CD4-positive, alpha-beta T cell (primary cell): ENCODE measurements around the gene RAG1. TPM values are rescaled to one million over a fixed set of nuclear protein-coding genes. Genes with fewer than 3 reads are reported as not detected.

Experiments used
- ATAC-seq: fragments of 200-7000 bp; cut with Tn5 transposase; one replicate; pipeline ENCODE4 v1.10.0; 2022; ENCODE audit warnings: mild to moderate bottlenecking; ENCODE audit not compliant: poor library complexity
- CTCF ChIA-PET: fragments of 350-600 bp; sonication (Branson Sonifier 250); formaldehyde crosslinking; loops from one replicate; lab custom pipeline; 2021; ENCODE audit warnings: antibody characterized with exemption, inconsistent platforms; lab: Charles Lee
- POLR2A ChIA-PET: fragments of 350-600 bp; sonication (Branson Sonifier 250); formaldehyde crosslinking; loops from one replicate; lab custom pipeline; 2021; ENCODE audit warnings: antibody characterized with exemption, inconsistent platforms; lab: Charles Lee
- DNase-seq, 14 experiments: peaks; one replicate each; pipeline ENCODE4 v3.0.0-alpha.2; 2013 to 2020; ENCODE audit warnings: mixed read lengths in 2 of 14
- H3K27ac ChIP-seq, 2 donors: one replicate each; pipeline versions ENCODE4 v1.5.1 to v1.7.0; 2013; ENCODE audit warnings: low read length in 2 of 2, low read depth in 1 of 2, mild to moderate bottlenecking in 1 of 2
- H3K27me3 ChIP-seq, 2 experiments: 1 replicate in 1 of 2; 2 replicates in 1 of 2; pipeline versions ENCODE4 v1.6.1 to v1.7.0; 2013; ENCODE audit warnings: low read length in 2 of 2, control low read depth in 1 of 2, mild to moderate bottlenecking in 1 of 2, moderate library complexity in 1 of 2; ENCODE audit not compliant: insufficient read depth in 2 of 2, control insufficient read depth in 1 of 2
- H3K36me3 ChIP-seq: one replicate; pipeline ENCODE4 v1.6.1; 2013; ENCODE audit warnings: low read length, control low read depth; ENCODE audit not compliant: insufficient read depth
- H3K4me1 ChIP-seq: one replicate; pipeline ENCODE4 v1.6.1; 2013; ENCODE audit warnings: low read length, control low read depth; ENCODE audit not compliant: insufficient read depth
- H3K4me3 ChIP-seq: one replicate; pipeline ENCODE4 v1.5.1; 2013; ENCODE audit warnings: mild to moderate bottlenecking, low read length, moderate library complexity
- H3K9me3 ChIP-seq, 2 experiments: 1 replicate in 1 of 2; 2 replicates in 1 of 2; pipeline versions ENCODE4 v1.6.1 to v1.7.0; 2013; ENCODE audit warnings: low read length in 2 of 2, mild to moderate bottlenecking in 2 of 2, control low read depth in 1 of 2, moderate library complexity in 1 of 2; ENCODE audit not compliant: control insufficient read depth in 1 of 2, insufficient read depth in 1 of 2
- H3K27ac Mint-ChIP-seq: one replicate; pipeline ENCODE4 v1.8.0; 2020; ENCODE audit warnings: mixed read lengths
- H3K27me3 Mint-ChIP-seq: one replicate; pipeline ENCODE4 v1.8.0; 2021; ENCODE audit warnings: mixed read lengths
- H3K36me3 Mint-ChIP-seq: one replicate; pipeline ENCODE4 v1.8.0; 2021; ENCODE audit warnings: low read depth, mixed read lengths
- H3K4me1 Mint-ChIP-seq: one replicate; pipeline ENCODE4 v1.8.0; 2021; ENCODE audit warnings: low read depth, mixed read lengths
- H3K4me3 Mint-ChIP-seq: one replicate; pipeline ENCODE4 v1.8.0; 2020; ENCODE audit warnings: mild to moderate bottlenecking, mixed read lengths
- H3K9me3 Mint-ChIP-seq: one replicate; pipeline ENCODE4 v1.8.0; 2020; ENCODE audit warnings: mixed read lengths
- intact Hi-C, 2 experiments: fragments of 100-400 bp; cut with DNase I in 1 of 2; cut with micrococcal nuclease in 1 of 2; formaldehyde crosslinking; loops; one replicate each; pipeline versions ENCODE4 v1.15.1 to v1.9.0; 2023 to 2025; cut with DNase I, micrococcal nuclease
- total RNA-seq, 174 experiments: library from RNA in 2 of 174; stranded (reverse) in 2 of 174; gene quantifications; one replicate each; pipeline ENCODE4 v1.2.3 and lab custom pipeline; 2021 to 2026
- TF ChIP-seq, protein P1 (sequence below): fragments of 200-600 bp; IDR thresholded peaks from one replicate; pipeline ENCODE4 v1.8.0; 2022; ENCODE audit warnings: antibody characterized with exemption, mild to moderate bottlenecking

Gene RAG1
- total RNA-seq, 2 experiments from 2014 or later: 0.22 TPM; not detected in 1

DNA sequence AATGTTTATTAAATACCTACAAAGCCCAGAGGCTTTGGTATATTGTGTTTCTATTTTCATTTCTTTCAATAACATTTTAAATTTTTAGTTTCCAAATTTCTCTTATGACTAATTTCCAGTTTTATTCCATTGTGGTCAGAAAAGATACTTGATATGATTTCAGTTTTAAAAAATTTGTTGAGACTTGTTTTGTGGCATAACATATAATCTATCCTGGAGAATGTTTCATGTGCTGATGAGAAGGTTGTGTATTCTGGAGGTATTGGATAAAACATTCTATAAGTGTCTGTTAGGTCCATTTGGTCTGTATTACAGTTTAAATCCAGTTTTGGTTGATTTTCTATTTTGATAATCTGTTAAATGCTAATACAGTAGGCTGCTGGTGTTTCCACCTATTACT is 9.8 kb upstream of the RAG1 start:
- TF ChIP-seq, protein P1, sequence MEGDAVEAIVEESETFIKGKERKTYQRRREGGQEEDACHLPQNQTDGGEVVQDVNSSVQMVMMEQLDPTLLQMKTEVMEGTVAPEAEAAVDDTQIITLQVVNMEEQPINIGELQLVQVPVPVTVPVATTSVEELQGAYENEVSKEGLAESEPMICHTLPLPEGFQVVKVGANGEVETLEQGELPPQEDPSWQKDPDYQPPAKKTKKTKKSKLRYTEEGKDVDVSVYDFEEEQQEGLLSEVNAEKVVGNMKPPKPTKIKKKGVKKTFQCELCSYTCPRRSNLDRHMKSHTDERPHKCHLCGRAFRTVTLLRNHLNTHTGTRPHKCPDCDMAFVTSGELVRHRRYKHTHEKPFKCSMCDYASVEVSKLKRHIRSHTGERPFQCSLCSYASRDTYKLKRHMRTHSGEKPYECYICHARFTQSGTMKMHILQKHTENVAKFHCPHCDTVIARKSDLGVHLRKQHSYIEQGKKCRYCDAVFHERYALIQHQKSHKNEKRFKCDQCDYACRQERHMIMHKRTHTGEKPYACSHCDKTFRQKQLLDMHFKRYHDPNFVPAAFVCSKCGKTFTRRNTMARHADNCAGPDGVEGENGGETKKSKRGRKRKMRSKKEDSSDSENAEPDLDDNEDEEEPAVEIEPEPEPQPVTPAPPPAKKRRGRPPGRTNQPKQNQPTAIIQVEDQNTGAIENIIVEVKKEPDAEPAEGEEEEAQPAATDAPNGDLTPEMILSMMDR: no peak
- Mint-ChIP-seq H3K4me3 (no peak overlapping the region), H3K27ac (no peak overlapping the region), H3K4me1 (peaks cover 10% of the 10 kb centered on the region), H3K9me3 (peaks cover 2% of the 10 kb centered on the region), H3K36me3 (no peaks in the 10 kb centered on the region), H3K27me3 (peaks cover 4% of the 10 kb centered on the region)
- POLR2A ChIA-PET: no interaction called here
- no peak overlapping the region for H3K4me3 ChIP-seq
- no peak overlapping the region for H3K27ac ChIP-seq
- CTCF ChIA-PET: no interaction called here
- no peaks in the 10 kb centered on the region for H3K36me3 ChIP-seq
- DNase-seq: no peak
- no peak for ATAC-seq
- no peaks in the 10 kb centered on the region for H3K9me3 ChIP-seq
- H3K4me1 ChIP-seq: peaks cover 4% of the 10 kb centered on the region
- no peaks in the 10 kb centered on the region for H3K27me3 ChIP-seq
- intact Hi-C loops: no loop called here

GRCh38 chr11:36558571-36559413 is 9.0 kb upstream of the RAG1 start:
- H3K4me1 ChIP-seq: peaks cover 4% of the 10 kb centered on the region
- H3K9me3 ChIP-seq: no peaks in the 10 kb centered on the region
- peaks cover 10% of the 10 kb centered on the region for H3K4me1 Mint-ChIP-seq
- POLR2A ChIA-PET: no interaction called here
- intact Hi-C loops: no loop called here
- peaks cover 4% of the 10 kb centered on the region for H3K27me3 Mint-ChIP-seq
- H3K4me3 Mint-ChIP-seq: peak overlapping the region; percentile 3
- H3K36me3 ChIP-seq: no peaks in the 10 kb centered on the region
- DNase-seq: peak in 3 of 14 experiments; percentile 19 to 72 (median 22)
- H3K27ac Mint-ChIP-seq: peak overlapping the region; percentile 35
- CTCF ChIA-PET: no interaction called here
- peaks cover 2% of the 10 kb centered on the region for H3K9me3 Mint-ChIP-seq
- peak overlapping the region; percentile 26 for H3K4me3 ChIP-seq
- H3K27me3 ChIP-seq: no peaks in the 10 kb centered on the region
- H3K36me3 Mint-ChIP-seq: no peaks in the 10 kb centered on the region
- ATAC-seq: no peak
- TF ChIP-seq, protein P1: no peak
- H3K27ac ChIP-seq: no peak overlapping the region

DNA sequence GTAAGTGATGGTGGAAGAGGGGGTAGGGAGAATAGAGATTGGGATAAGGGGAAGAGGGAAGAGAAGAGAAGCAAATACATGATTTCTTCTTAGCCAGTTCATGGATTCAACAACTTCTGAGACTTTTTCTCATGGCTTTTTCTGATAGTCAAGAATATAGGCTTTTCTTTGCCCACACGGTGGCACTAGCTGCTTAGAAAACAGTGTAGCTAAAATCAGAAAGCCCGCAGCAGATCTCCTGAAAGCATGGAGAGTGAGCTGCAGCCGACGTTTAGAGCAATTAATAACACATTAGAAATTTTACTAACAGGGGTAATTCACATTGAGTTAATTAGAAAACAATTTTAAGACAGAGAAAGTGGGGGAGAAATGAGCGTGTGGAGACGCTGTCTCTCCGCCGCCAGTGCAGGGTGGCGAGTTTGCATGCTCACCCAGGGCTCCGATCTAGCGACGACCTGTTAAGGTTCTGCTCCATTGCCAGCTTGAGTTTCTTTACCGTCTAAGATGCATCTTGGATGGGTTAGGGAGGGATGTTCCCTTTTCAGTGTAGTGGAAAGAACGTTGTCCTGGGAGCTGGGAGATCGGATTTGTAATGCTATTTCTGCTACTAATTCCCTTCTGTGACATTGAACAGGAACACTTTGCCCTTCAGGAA is 3.3 kb upstream of the RAG1 start:
- Mint-ChIP-seq H3K27ac (no peak overlapping the region), H3K9me3 (no peaks in the 10 kb centered on the region), H3K27me3 (peaks cover 42% of the 10 kb centered on the region), H3K4me3 (peak overlapping the region; percentile 76), H3K4me1 (no peaks in the 10 kb centered on the region), H3K36me3 (no peaks in the 10 kb centered on the region)
- H3K27me3 ChIP-seq: peaks cover 9 to 11% of the 10 kb centered on the region in 2 experiments
- no peak overlapping the region for H3K27ac ChIP-seq
- peak overlapping the region; percentile 32 for H3K4me3 ChIP-seq
- POLR2A ChIA-PET: no interaction called here
- H3K4me1 ChIP-seq: peaks cover 10% of the 10 kb centered on the region
- no peaks in the 10 kb centered on the region for H3K9me3 ChIP-seq
- CTCF ChIA-PET: interaction anchor here (1.0 to 2.2 kb wide), 2 partner anchors 178 to 183 kb away, joined by 3 to 14 read pairs; no protein-coding TSS in a partner anchor
- ATAC-seq (peak; percentile 34), DNase-seq (peak in 12 of 14 experiments; percentile 3 to 69 (median 22))
- H3K36me3 ChIP-seq: no peaks in the 10 kb centered on the region
- intact Hi-C loops: loop anchor here in 1 of 2 experiments (5.0 kb wide), 1 partner anchor 108 kb away; no protein-coding TSS in a partner anchor
- TF ChIP-seq, protein P1: peak; percentile 72
